CD4-positive, alpha-beta T cell (primary cell): ENCODE data around the gene TARP.

Experiments used
- ATAC-seq: fragments of 200-7000 bp; cut with Tn5 transposase; one replicate; pipeline ENCODE4 v1.10.0; 2022; ENCODE audit warnings: mild to moderate bottlenecking; ENCODE audit not compliant: poor library complexity
- CTCF ChIA-PET: fragments of 350-600 bp; sonication (Branson Sonifier 250); formaldehyde crosslinking; loops from one replicate; lab custom pipeline; 2021; ENCODE audit warnings: antibody characterized with exemption, inconsistent platforms; lab: Charles Lee
- POLR2A ChIA-PET: fragments of 350-600 bp; sonication (Branson Sonifier 250); formaldehyde crosslinking; loops from one replicate; lab custom pipeline; 2021; ENCODE audit warnings: antibody characterized with exemption, inconsistent platforms; lab: Charles Lee
- DNase-seq, 14 experiments: peaks; one replicate each; pipeline ENCODE4 v3.0.0-alpha.2; 2013 to 2020; ENCODE audit warnings: mixed read lengths in 2 of 14
- H3K27ac ChIP-seq, 2 donors: one replicate each; pipeline versions ENCODE4 v1.5.1 to v1.7.0; 2013; ENCODE audit warnings: low read length in 2 of 2, low read depth in 1 of 2, mild to moderate bottlenecking in 1 of 2
- H3K27me3 ChIP-seq, 2 experiments: 1 replicate in 1 of 2; 2 replicates in 1 of 2; pipeline versions ENCODE4 v1.6.1 to v1.7.0; 2013; ENCODE audit warnings: low read length in 2 of 2, control low read depth in 1 of 2, mild to moderate bottlenecking in 1 of 2, moderate library complexity in 1 of 2; ENCODE audit not compliant: insufficient read depth in 2 of 2, control insufficient read depth in 1 of 2
- H3K36me3 ChIP-seq: one replicate; pipeline ENCODE4 v1.6.1; 2013; ENCODE audit warnings: low read length, control low read depth; ENCODE audit not compliant: insufficient read depth
- H3K4me1 ChIP-seq: one replicate; pipeline ENCODE4 v1.6.1; 2013; ENCODE audit warnings: low read length, control low read depth; ENCODE audit not compliant: insufficient read depth
- H3K4me3 ChIP-seq: one replicate; pipeline ENCODE4 v1.5.1; 2013; ENCODE audit warnings: mild to moderate bottlenecking, low read length, moderate library complexity
- H3K9me3 ChIP-seq, 2 experiments: 1 replicate in 1 of 2; 2 replicates in 1 of 2; pipeline versions ENCODE4 v1.6.1 to v1.7.0; 2013; ENCODE audit warnings: low read length in 2 of 2, mild to moderate bottlenecking in 2 of 2, control low read depth in 1 of 2, moderate library complexity in 1 of 2; ENCODE audit not compliant: control insufficient read depth in 1 of 2, insufficient read depth in 1 of 2
- H3K27ac Mint-ChIP-seq: one replicate; pipeline ENCODE4 v1.8.0; 2020; ENCODE audit warnings: mixed read lengths
- H3K27me3 Mint-ChIP-seq: one replicate; pipeline ENCODE4 v1.8.0; 2021; ENCODE audit warnings: mixed read lengths
- H3K36me3 Mint-ChIP-seq: one replicate; pipeline ENCODE4 v1.8.0; 2021; ENCODE audit warnings: low read depth, mixed read lengths
- H3K4me1 Mint-ChIP-seq: one replicate; pipeline ENCODE4 v1.8.0; 2021; ENCODE audit warnings: low read depth, mixed read lengths
- H3K4me3 Mint-ChIP-seq: one replicate; pipeline ENCODE4 v1.8.0; 2020; ENCODE audit warnings: mild to moderate bottlenecking, mixed read lengths
- H3K9me3 Mint-ChIP-seq: one replicate; pipeline ENCODE4 v1.8.0; 2020; ENCODE audit warnings: mixed read lengths
- CTCF ChIP-seq: fragments of 200-600 bp; IDR thresholded peaks from one replicate; pipeline ENCODE4 v1.8.0; 2022; ENCODE audit warnings: antibody characterized with exemption, mild to moderate bottlenecking
- intact Hi-C, 2 experiments: fragments of 100-400 bp; cut with DNase I in 1 of 2; cut with micrococcal nuclease in 1 of 2; formaldehyde crosslinking; loops; one replicate each; pipeline versions ENCODE4 v1.15.1 to v1.9.0; 2023 to 2025; cut with DNase I, micrococcal nuclease

Gene TARP

DNA sequence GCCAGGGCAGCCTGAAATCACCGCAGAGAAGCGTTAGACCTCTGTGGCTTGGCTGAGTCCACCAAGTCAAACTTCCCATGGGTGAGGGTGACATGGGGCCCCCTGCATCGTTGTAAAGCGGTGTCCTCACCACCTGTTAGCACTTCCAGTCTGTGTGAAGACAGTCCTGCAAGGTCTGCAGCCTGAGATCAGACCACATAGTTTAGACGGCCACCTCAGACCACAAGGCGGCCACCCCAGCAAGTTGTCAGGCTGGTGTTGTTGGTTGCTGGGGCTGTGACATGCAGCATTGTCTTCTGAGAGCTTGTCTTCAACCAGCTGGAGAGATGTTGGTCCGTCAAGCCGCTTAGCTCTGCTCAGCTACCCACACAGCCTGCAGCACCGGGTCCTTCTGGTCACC lies 44.1 kb upstream of the TARP start:
- no peaks in the 10 kb centered on the region for H3K36me3 Mint-ChIP-seq
- H3K4me3 Mint-ChIP-seq = no peak overlapping the region
- no peak for TF ChIP-seq CTCF
- ATAC-seq (peak; percentile 32), DNase-seq (peak in 2 of 14 experiments; percentile 46 to 48)
- H3K4me3 ChIP-seq = peak overlapping the region; percentile 34
- CTCF ChIA-PET = interaction anchor here (0.8 to 2.7 kb wide), 4 partner anchors 14 to 102 kb away, joined by 3 to 10 read pairs (median 4); no protein-coding TSS in a partner anchor
- no peaks in the 10 kb centered on the region for H3K36me3 ChIP-seq
- POLR2A ChIA-PET = interaction anchor here (0.6 kb wide), 1 partner anchor 9 kb away, joined by 3 read pairs; no protein-coding TSS in a partner anchor
- no peaks in the 10 kb centered on the region for H3K27me3 Mint-ChIP-seq
- no peaks in the 10 kb centered on the region for H3K9me3 ChIP-seq
- H3K4me1 ChIP-seq = peaks cover 24% of the 10 kb centered on the region
- H3K27ac ChIP-seq = no peak overlapping the region
- peaks cover 29% of the 10 kb centered on the region for H3K4me1 Mint-ChIP-seq
- H3K27ac Mint-ChIP-seq = peak overlapping the region; percentile 72
- intact Hi-C loops = loop anchor here (5.0 kb wide), 2 partner anchors 100 to 205 kb away; no protein-coding TSS in a partner anchor
- no peaks in the 10 kb centered on the region for H3K27me3 ChIP-seq
- no peaks in the 10 kb centered on the region for H3K9me3 Mint-ChIP-seq

DNA sequence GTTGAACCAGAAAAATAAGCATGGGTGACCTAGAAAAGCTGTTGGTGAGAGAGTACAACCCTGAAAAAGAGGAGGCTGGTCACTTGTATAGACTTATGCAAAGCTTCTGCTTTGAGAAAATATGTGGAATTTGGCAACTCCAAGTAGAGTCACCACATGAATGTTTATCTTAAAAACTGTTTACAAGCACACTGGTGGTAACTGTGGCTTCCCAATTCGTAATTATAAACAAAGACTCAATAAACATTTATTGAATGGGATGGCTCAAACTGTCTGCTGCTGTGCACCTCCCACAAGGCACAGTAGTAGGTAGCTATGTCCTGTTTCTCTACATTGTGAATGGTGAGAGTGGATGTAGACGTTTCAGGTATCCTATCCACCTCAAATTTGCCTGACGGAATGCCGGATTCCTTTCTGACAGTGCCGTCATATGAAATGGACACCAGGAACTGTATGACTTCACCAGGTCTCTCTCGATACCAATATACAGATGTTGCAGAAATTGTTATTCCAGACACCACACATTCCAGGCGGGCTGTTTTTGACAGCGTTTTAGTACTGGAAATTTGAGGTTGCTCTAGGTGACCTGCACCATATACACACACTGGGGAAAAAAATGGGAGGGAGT lies 43.4 kb upstream of the TARP start:
- no peak for TF ChIP-seq CTCF
- Mint-ChIP-seq H3K27ac (no peak overlapping the region), H3K9me3 (no peaks in the 10 kb centered on the region), H3K36me3 (no peaks in the 10 kb centered on the region), H3K4me1 (peaks cover 29% of the 10 kb centered on the region), H3K27me3 (no peaks in the 10 kb centered on the region), H3K4me3 (no peak overlapping the region)
- H3K36me3 ChIP-seq = no peaks in the 10 kb centered on the region
- no peak for ATAC-seq
- no peaks in the 10 kb centered on the region for H3K27me3 ChIP-seq
- H3K27ac ChIP-seq = no peak overlapping the region
- H3K4me3 ChIP-seq = peak overlapping the region; percentile 34
- ChIA-PET CTCF (interaction anchor here (2.1 kb wide), 1 partner anchor 19 kb away, joined by 9 read pairs; no protein-coding TSS in a partner anchor), POLR2A (no interaction called here)
- H3K9me3 ChIP-seq = no peaks in the 10 kb centered on the region
- peaks cover 19% of the 10 kb centered on the region for H3K4me1 ChIP-seq
- DNase-seq = no peak
- intact Hi-C loops = loop anchor here (5.0 kb wide), 2 partner anchors 100 to 205 kb away; no protein-coding TSS in a partner anchor

- Histone ChIP-seq H3K4me1 (peaks cover 17% of the 10 kb centered on the region), H3K27ac (no peak overlapping the region), H3K27me3 (no peaks in the 10 kb centered on the region), H3K36me3 (no peaks in the 10 kb centered on the region), H3K9me3 (no peaks in the 10 kb centered on the region), H3K4me3 (no peak overlapping the region)
- Mint-ChIP-seq H3K36me3 (no peaks in the 10 kb centered on the region), H3K27me3 (no peaks in the 10 kb centered on the region), H3K4me3 (no peak overlapping the region), H3K9me3 (no peaks in the 10 kb centered on the region), H3K4me1 (peaks cover 19% of the 10 kb centered on the region), H3K27ac (no peak overlapping the region)
- DNase-seq = no peak
- ATAC-seq = no peak
- ChIA-PET POLR2A (no interaction called here), CTCF (interaction anchor here (1.3 to 2.1 kb wide), 2 partner anchors 20 to 100 kb away, joined by 4 to 9 read pairs; no protein-coding TSS in a partner anchor)
- intact Hi-C loops = loop anchor here (5.0 kb wide), 2 partner anchors 98 to 203 kb away; no protein-coding TSS in a partner anchor
- TF ChIP-seq CTCF = no peak
Measured at GRCh38 chr7:38315410-38315809, 42.0 kb upstream of the TARP start.
